Neural cell (in vitro differentiated cells): ENCODE results near the gene UBL3. TPM values are rescaled to one million over a fixed set of nuclear protein-coding genes. Genes with fewer than 3 reads are reported as not detected.
A peak's percentile ranks its signal among the peaks of the same experiment; 100 is the strongest.

Experiments used
- H2AFZ ChIP-seq: fragments of 200-600, 300-800 bp; sonication (generic), shearing (Covaris generic); 2 replicates; pipeline ENCODE4 v1.6.0; 2014; ENCODE audit warnings: low read depth, mild to moderate bottlenecking, antibody characterized with exemption, low read length, moderate library complexity
- H3F3A ChIP-seq: fragments of 200-600 bp; shearing (Covaris generic); 2 replicates; pipeline ENCODE4 v1.6.1; 2016; ENCODE audit warnings: mild to moderate bottlenecking, moderate library complexity, mixed read lengths, antibody characterized with exemption, low read length; ENCODE audit not compliant: insufficient read depth, poor library complexity, severe bottlenecking
- H3K27ac ChIP-seq: fragments of 200-600, 300-800 bp; sonication (generic), shearing (Covaris generic); 2 replicates; pipeline ENCODE4 v1.5.1; 2014; ENCODE audit warnings: mild to moderate bottlenecking, low read length, moderate library complexity
- H3K27me3 ChIP-seq: fragments of 300-800, 200-600 bp; sonication (generic), shearing (Covaris generic); 2 replicates; pipeline ENCODE4 v1.6.0; 2014; ENCODE audit warnings: mild to moderate bottlenecking, low read depth, low read length, moderate library complexity; ENCODE audit not compliant: insufficient read depth
- H3K36me3 ChIP-seq: fragments of 300-800, 200-600 bp; sonication (generic), shearing (Covaris generic); 2 replicates; pipeline ENCODE4 v1.5.1; 2014; ENCODE audit warnings: mild to moderate bottlenecking, antibody characterized with exemption, low read length, moderate library complexity; ENCODE audit not compliant: insufficient read depth
- H3K4me2 ChIP-seq: fragments of 300-800, 200-600 bp; sonication (generic), shearing (Covaris generic); 2 replicates; pipeline ENCODE4 v1.6.0; 2014; ENCODE audit warnings: mild to moderate bottlenecking, low read length
- H3K4me3 ChIP-seq: fragments of 300-800, 200-600 bp; sonication (generic), shearing (Covaris generic); 2 replicates; pipeline ENCODE4 v1.5.1; 2014; ENCODE audit warnings: mild to moderate bottlenecking, low read length, moderate library complexity
- H3K79me2 ChIP-seq: fragments of 200-600 bp; shearing (Covaris generic); replicated peaks from 2 replicates; pipeline ENCODE4 v1.6.0; 2014; ENCODE audit warnings: mild to moderate bottlenecking, low read length, moderate library complexity; ENCODE audit not compliant: insufficient read depth
- H3K9ac ChIP-seq: fragments of 300-800, 200-600 bp; sonication (generic), shearing (Covaris generic); 2 replicates; pipeline ENCODE4 v1.6.1; 2016; ENCODE audit warnings: mild to moderate bottlenecking, low read length, mixed read lengths
- H3K9me2 ChIP-seq: fragments of 200-600 bp; shearing (Covaris generic); 2 replicates; pipeline ENCODE4 v1.6.1; 2016; ENCODE audit warnings: mild to moderate bottlenecking, low read length, mixed read lengths; ENCODE audit not compliant: insufficient read depth
- H3K9me3 ChIP-seq: fragments of 200-600, 300-800 bp; sonication (generic), shearing (Covaris generic); 2 replicates; pipeline ENCODE4 v1.6.1; 2016; ENCODE audit warnings: mild to moderate bottlenecking, mixed run types, low read length, moderate library complexity, mixed read lengths
- H4K20me1 ChIP-seq: fragments of 200-600 bp; shearing (Covaris generic); 2 replicates; pipeline ENCODE4 v1.6.1; 2016; ENCODE audit warnings: mild to moderate bottlenecking, mixed run types; ENCODE audit not compliant: insufficient read depth
- CTCF ChIP-seq: fragments of 450-650 bp; IDR thresholded peaks from 2 replicates; pipeline ENCODE4 v1.5.1; 2014; ENCODE audit warnings: antibody characterized with exemption, mild to moderate bottlenecking, moderate library complexity; ENCODE audit not compliant: poor library complexity, severe bottlenecking
- EP300 ChIP-seq: fragments of 450-650 bp; conservative IDR thresholded peaks from 2 replicates; pipeline ENCODE4 v1.6.1; 2014; ENCODE audit warnings: antibody characterized with exemption, mild to moderate bottlenecking, moderate library complexity; ENCODE audit not compliant: poor library complexity, severe bottlenecking
- EZH2 ChIP-seq: fragments of 200-600, 300-800 bp; shearing (Covaris generic), sonication (generic); IDR thresholded peaks from 2 replicates; pipeline ENCODE4 v1.6.1; 2014; ENCODE audit warnings: antibody characterized with exemption, low read length, borderline replicate concordance, mild to moderate bottlenecking; ENCODE audit not compliant: insufficient read depth, poor library complexity, severe bottlenecking
- MXI1 ChIP-seq: fragments of 450-650 bp; conservative IDR thresholded peaks from 2 replicates; pipeline ENCODE4 v1.6.1; 2014; ENCODE audit warnings: antibody characterized with exemption, mild to moderate bottlenecking; ENCODE audit not compliant: poor library complexity, severe bottlenecking
- POLR2AphosphoS5 ChIP-seq: IDR thresholded peaks from 2 replicates; pipeline ENCODE4 v1.6.1; 2012
- RAD21 ChIP-seq: fragments of 450-650 bp; conservative IDR thresholded peaks from 2 replicates; pipeline ENCODE4 v1.6.1; 2014; ENCODE audit warnings: antibody characterized with exemption, mild to moderate bottlenecking, moderate library complexity
- SMC3 ChIP-seq: fragments of 450-650 bp; conservative IDR thresholded peaks from 2 replicates; pipeline ENCODE4 v1.6.1; 2014; ENCODE audit warnings: antibody characterized with exemption, mild to moderate bottlenecking, moderate library complexity; ENCODE audit not compliant: poor library complexity
- TAF1 ChIP-seq: IDR thresholded peaks from 2 replicates; pipeline ENCODE4 v1.6.1; 2012; ENCODE audit warnings: low read depth
- polyA minus RNA-seq: library from RNA; depleted of rRNA, polyadenylated mRNA; stranded (reverse); fragments of >200 nt; gene quantifications from 2 replicates; pipeline ENCODE4 v1.2.3, GENCODE V29; 2014
- polyA plus RNA-seq: library from polyadenylated mRNA; depleted of rRNA; stranded (reverse); fragments of >200 nt; gene quantifications from 2 replicates; pipeline ENCODE4 v1.2.3, GENCODE V29; 2014
- TF ChIP-seq, protein P1 (sequence below): IDR thresholded peaks from 2 replicates; pipeline ENCODE4 v1.6.1; 2012; ENCODE audit warnings: borderline replicate concordance

Gene UBL3, protein sequence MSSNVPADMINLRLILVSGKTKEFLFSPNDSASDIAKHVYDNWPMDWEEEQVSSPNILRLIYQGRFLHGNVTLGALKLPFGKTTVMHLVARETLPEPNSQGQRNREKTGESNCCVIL
- polyA plus RNA-seq, result 34.3 and 35.8 TPM in 2 replicates
- polyA minus RNA-seq, result 71.6 and 78.6 TPM in 2 replicates

- H4K20me1 ChIP-seq, result no peaks in the 10 kb centered on the region
- H3K27ac ChIP-seq, result peak within 1 kb of the TSS; percentile 93
- no peaks in the 10 kb centered on the region for H3K9me3 ChIP-seq
- peaks cover 39% of the 10 kb centered on the region for H3K79me2 ChIP-seq
- peak within 1 kb of the TSS; percentile 82 for H3K4me3 ChIP-seq
- peaks cover 4% of the 10 kb centered on the region for H3F3A ChIP-seq
- no peaks in the 10 kb centered on the region for H3K9me2 ChIP-seq
- no peaks in the 10 kb centered on the region for H3K36me3 ChIP-seq
- H3K4me2 ChIP-seq, result peak within 1 kb of the TSS; percentile 10
- TF ChIP-seq CTCF (no peak), POLR2AphosphoS5 (peak; percentile 92), SMC3 (no peak), TAF1 (peak; percentile 93), MXI1 (peak; percentile 62), EZH2 (no peak), EP300 (peak; percentile 63), RAD21 (peak; percentile 38)
- TF ChIP-seq, protein P1, sequence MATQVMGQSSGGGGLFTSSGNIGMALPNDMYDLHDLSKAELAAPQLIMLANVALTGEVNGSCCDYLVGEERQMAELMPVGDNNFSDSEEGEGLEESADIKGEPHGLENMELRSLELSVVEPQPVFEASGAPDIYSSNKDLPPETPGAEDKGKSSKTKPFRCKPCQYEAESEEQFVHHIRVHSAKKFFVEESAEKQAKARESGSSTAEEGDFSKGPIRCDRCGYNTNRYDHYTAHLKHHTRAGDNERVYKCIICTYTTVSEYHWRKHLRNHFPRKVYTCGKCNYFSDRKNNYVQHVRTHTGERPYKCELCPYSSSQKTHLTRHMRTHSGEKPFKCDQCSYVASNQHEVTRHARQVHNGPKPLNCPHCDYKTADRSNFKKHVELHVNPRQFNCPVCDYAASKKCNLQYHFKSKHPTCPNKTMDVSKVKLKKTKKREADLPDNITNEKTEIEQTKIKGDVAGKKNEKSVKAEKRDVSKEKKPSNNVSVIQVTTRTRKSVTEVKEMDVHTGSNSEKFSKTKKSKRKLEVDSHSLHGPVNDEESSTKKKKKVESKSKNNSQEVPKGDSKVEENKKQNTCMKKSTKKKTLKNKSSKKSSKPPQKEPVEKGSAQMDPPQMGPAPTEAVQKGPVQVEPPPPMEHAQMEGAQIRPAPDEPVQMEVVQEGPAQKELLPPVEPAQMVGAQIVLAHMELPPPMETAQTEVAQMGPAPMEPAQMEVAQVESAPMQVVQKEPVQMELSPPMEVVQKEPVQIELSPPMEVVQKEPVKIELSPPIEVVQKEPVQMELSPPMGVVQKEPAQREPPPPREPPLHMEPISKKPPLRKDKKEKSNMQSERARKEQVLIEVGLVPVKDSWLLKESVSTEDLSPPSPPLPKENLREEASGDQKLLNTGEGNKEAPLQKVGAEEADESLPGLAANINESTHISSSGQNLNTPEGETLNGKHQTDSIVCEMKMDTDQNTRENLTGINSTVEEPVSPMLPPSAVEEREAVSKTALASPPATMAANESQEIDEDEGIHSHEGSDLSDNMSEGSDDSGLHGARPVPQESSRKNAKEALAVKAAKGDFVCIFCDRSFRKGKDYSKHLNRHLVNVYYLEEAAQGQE, result peak; percentile 76
- H3K9ac ChIP-seq, result peak within 1 kb of the TSS; percentile 92
- no peaks in the 10 kb centered on the region for H3K27me3 ChIP-seq
- H2AFZ ChIP-seq, result peak within 1 kb of the TSS; percentile 51
Measured at GRCh38 chr13:29850213-29850898, at the start of gene UBL3. TSS of gene UBL3 (minus strand) at chr13:29850617. CDS start at chr13:29849538, 1,079 bp downstream.

- H3K27me3 ChIP-seq, result no peaks in the 10 kb centered on the region
- H4K20me1 ChIP-seq, result no peaks in the 10 kb centered on the region
- H3K9ac ChIP-seq, result no peak overlapping the region
- no peak overlapping the region for H3K27ac ChIP-seq
- no peak overlapping the region for H2AFZ ChIP-seq
- no peak overlapping the region for H3K4me2 ChIP-seq
- TF ChIP-seq CTCF, result no peak
- TF ChIP-seq TAF1, result no peak
- TF ChIP-seq RAD21, result no peak
- TF ChIP-seq EP300, result no peak
- TF ChIP-seq SMC3, result no peak
- TF ChIP-seq, protein P1, result no peak
- no peak for TF ChIP-seq EZH2
- no peak for TF ChIP-seq MXI1
- no peak for TF ChIP-seq POLR2AphosphoS5
- no peaks in the 10 kb centered on the region for H3K36me3 ChIP-seq
- H3K4me3 ChIP-seq, result no peak overlapping the region
- no peaks in the 10 kb centered on the region for H3K9me3 ChIP-seq
- no peaks in the 10 kb centered on the region for H3K79me2 ChIP-seq
- H3K9me2 ChIP-seq, result no peaks in the 10 kb centered on the region
- H3F3A ChIP-seq, result no peaks in the 10 kb centered on the region
Measured at GRCh38 chr13:29897102-29897501, 46.7 kb upstream of the UBL3 start.
